Endothelial cell of umbilical vein (primary cell): ENCODE measurements around the gene RAB11FIP3. TPM values are rescaled to one million over a fixed set of nuclear protein-coding genes. Genes with fewer than 3 reads are reported as not detected.

Source experiments
- BruUV-seq: library from RNA; stranded (reverse); fragments of 400-500 nt; replicated peaks from 2 replicates; lab custom pipeline; 2021; lab: Mats Ljungman, UMichigan
- CTCF ChIA-PET: fragments of 300-600, 350-600 bp; sonication (Branson Sonifier 250); formaldehyde crosslinking; loops from one replicate; lab custom pipeline; 2021; ENCODE audit warnings: antibody characterized with exemption, inconsistent platforms; lab: Charles Lee
- POLR2A ChIA-PET: fragments of 300-600, 350-600 bp; sonication (Branson Sonifier 250); formaldehyde crosslinking; loops from one replicate; lab custom pipeline; 2021; ENCODE audit warnings: antibody characterized with exemption, inconsistent platforms; lab: Charles Lee
- DNase-seq: peaks from one replicate; pipeline ENCODE4 v3.0.0-alpha.2; 2011; ENCODE audit warnings: low read depth, low spot score
- FAIRE-seq: peaks from 2 replicates; lab custom pipeline; 2011; peaks lifted over from hg19 to GRCh38; lab: Jason Lieb, UNC
- H2AFZ ChIP-seq: 2 replicates; pipeline ENCODE4 v1.6.0; 2012; ENCODE audit warnings: low read depth, low read length, control low read depth, inconsistent platforms
- H3K27ac ChIP-seq: 2 replicates; pipeline ENCODE4 v1.5.1; 2011; ENCODE audit warnings: low read depth, mild to moderate bottlenecking, control low read depth, low read length, moderate library complexity; ENCODE audit not compliant: insufficient read depth
- H3K27me3 ChIP-seq, 2 experiments: 2 replicates each; pipeline versions ENCODE4 v1.6.0 to v1.6.1; 2011; ENCODE audit warnings: low read length in 2 of 2, mixed read lengths in 1 of 2; ENCODE audit not compliant: control insufficient read depth in 2 of 2, insufficient read depth in 2 of 2
- H3K36me3 ChIP-seq, 2 experiments: 2 replicates in 1 of 2; 3 replicates in 1 of 2; pipeline ENCODE4 v1.5.1; 2011; ENCODE audit warnings: low read length in 2 of 2, mild to moderate bottlenecking in 1 of 2, moderate library complexity in 1 of 2; ENCODE audit not compliant: control insufficient read depth in 2 of 2, insufficient read depth in 2 of 2; ENCODE audit errors: extremely low read depth in 1 of 2
- H3K4me1 ChIP-seq: 3 replicates; pipeline ENCODE4 v1.5.1; 2011; ENCODE audit warnings: mild to moderate bottlenecking, low read length; ENCODE audit not compliant: control insufficient read depth, insufficient read depth; ENCODE audit errors: extremely low read depth
- H3K4me2 ChIP-seq: 2 replicates; pipeline ENCODE4 v1.6.1; 2011; ENCODE audit warnings: low read length, control low read depth, mixed read lengths; ENCODE audit not compliant: insufficient read depth
- H3K4me3 ChIP-seq, 3 experiments: fragments of 200-600 bp in 1 of 3; sonication (generic), shearing (Covaris generic) in 1 of 3; replicated peaks in 1 of 3; 2 replicates each; pipeline ENCODE4 v1.5.1; 2011 to 2016; ENCODE audit warnings: control low read depth in 3 of 3, low read length in 3 of 3, mild to moderate bottlenecking in 2 of 3, inconsistent platforms in 1 of 3, low read depth in 1 of 3, moderate library complexity in 1 of 3; ENCODE audit not compliant: insufficient read depth in 1 of 3
- H3K79me2 ChIP-seq: 2 replicates; pipeline ENCODE4 v1.6.0; 2012; ENCODE audit warnings: low read length, inconsistent platforms; ENCODE audit not compliant: control insufficient read depth, insufficient read depth
- H3K9ac ChIP-seq: replicated peaks from 2 replicates; pipeline ENCODE3; 2011; ENCODE audit warnings: low read length, control low read depth; ENCODE audit not compliant: insufficient read depth; ENCODE audit errors: extremely low read depth
- H3K9me1 ChIP-seq: replicated peaks from 3 replicates; pipeline ENCODE4 v1.6.0; 2011; ENCODE audit warnings: mild to moderate bottlenecking, low read length; ENCODE audit not compliant: control insufficient read depth, insufficient read depth; ENCODE audit errors: extremely low read depth
- H3K9me3 ChIP-seq: replicated peaks from 2 replicates; pipeline ENCODE4 v1.5.1; 2012; ENCODE audit warnings: low read length, inconsistent platforms; ENCODE audit not compliant: control insufficient read depth, insufficient read depth
- H4K20me1 ChIP-seq: replicated peaks from 2 replicates; pipeline ENCODE3; 2011; ENCODE audit warnings: mild to moderate bottlenecking, low read length; ENCODE audit not compliant: control insufficient read depth, insufficient read depth; ENCODE audit errors: extremely low read depth
- EZH2 ChIP-seq: IDR thresholded peaks from 2 replicates; pipeline ENCODE4 v1.6.1; 2012; ENCODE audit warnings: borderline replicate concordance, low read depth, mild to moderate bottlenecking, moderate library complexity, low read length, inconsistent platforms; ENCODE audit not compliant: severe bottlenecking
- FOS ChIP-seq: IDR thresholded peaks from 2 replicates; pipeline ENCODE4 v1.6.1; 2011; ENCODE audit warnings: mild to moderate bottlenecking, low read length, moderate library complexity, borderline replicate concordance; ENCODE audit not compliant: insufficient read depth
- GATA2 ChIP-seq: IDR thresholded peaks from 2 replicates; pipeline ENCODE4 v1.7.0; 2011; ENCODE audit warnings: low read depth, mild to moderate bottlenecking, moderate library complexity, mixed read lengths, low read length; ENCODE audit not compliant: insufficient read length, insufficient read depth
- JUN ChIP-seq: IDR thresholded peaks from 2 replicates; pipeline ENCODE4 v1.6.1; 2011; ENCODE audit warnings: borderline replicate concordance, low read depth; ENCODE audit not compliant: insufficient read length, insufficient read depth
- MAX ChIP-seq: IDR thresholded peaks from 2 replicates; pipeline ENCODE4 v1.6.1; 2011; ENCODE audit not compliant: insufficient read depth, insufficient read length
- MYC ChIP-seq: IDR thresholded peaks from one replicate; pipeline ENCODE4 v1.6.1; 2011; ENCODE audit warnings: mild to moderate bottlenecking, low read depth, low read length
- POLR2A ChIP-seq: IDR thresholded peaks from 2 replicates; pipeline ENCODE4 v1.6.1; 2012; ENCODE audit warnings: low read depth, mild to moderate bottlenecking, control low read depth, low read length
- POLR2AphosphoS5 ChIP-seq: IDR thresholded peaks from 2 replicates; pipeline ENCODE4 v1.6.1; 2012; ENCODE audit warnings: low read depth, mild to moderate bottlenecking, control low read depth, low read length, moderate library complexity; ENCODE audit not compliant: insufficient read depth
- dilution Hi-C: fragments of 300-500 bp; cut with MboI; formaldehyde crosslinking; loops from one replicate; pipeline ENCODE4 v1.15.0; 2019; ENCODE audit warnings: low sequenced_read_pairs; ENCODE audit not compliant: extremely low pct_ligation_motif_present
- intact Hi-C: fragments of 100-400 bp; cut with micrococcal nuclease; formaldehyde crosslinking; loops from one replicate; pipeline ENCODE4 v1.10.0; 2022
- polyA plus RNA-seq, 4 experiments: library from polyadenylated mRNA; depleted of rRNA in 3 of 4; stranded (reverse) in 3 of 4; unstranded in 1 of 4; fragments of >200 nt; gene quantifications; 2 replicates each; pipeline versions ENCODE4 v1.2.1 to v1.2.3, GENCODE V29; 2011 to 2012; ENCODE audit warnings: missing spikeins in 1 of 4
- total RNA-seq: library from RNA; stranded (reverse); gene quantifications from 2 replicates; pipeline ENCODE4 v1.2.3, GENCODE V29; 2021

The RAB11FIP3 gene
- total and polyA plus RNA-seq, 2 donors (not counting 3 experiments of a cell fraction or from before 2014, with no cell fraction given), result 20.5 to 75.9 TPM

- TF ChIP-seq POLR2AphosphoS5, result no peak
- no peak for TF ChIP-seq GATA2
- H3K27ac ChIP-seq, result peak overlapping the region; percentile 94
- peaks cover 33% of the 10 kb centered on the region for H3K79me2 ChIP-seq
- peak overlapping the region; percentile 3 to 77 (median 55) for H3K4me3 ChIP-seq
- dilution Hi-C loops (no loop called here), intact Hi-C loops (loop anchor here (1.0 to 5.0 kb wide), 5 partner anchors 23 to 103 kb away; partner anchors contain the start of genes CAPN15 and DECR2)
- peaks cover 27% of the 10 kb centered on the region for H3K4me1 ChIP-seq
- peak overlapping the region; percentile 71 for H3K9ac ChIP-seq
- peak overlapping the region; percentile 96 for H3K4me2 ChIP-seq
- no peaks in the 10 kb centered on the region for H3K9me3 ChIP-seq
- BruUV-seq, result no TSS peak
- H4K20me1 ChIP-seq, result peaks cover 4% of the 10 kb centered on the region
- FAIRE-seq (no peak), DNase-seq (peak; percentile 43)
- POLR2A ChIA-PET, result no interaction called here
- no peaks in the 10 kb centered on the region for H3K36me3 ChIP-seq
- no peaks in the 10 kb centered on the region for H3K9me1 ChIP-seq
- peak overlapping the region; percentile 29 for H2AFZ ChIP-seq
- H3K27me3 ChIP-seq, result no peaks in the 10 kb centered on the region
- CTCF ChIA-PET, result interaction anchor here (1.0 to 3.6 kb wide), 6 partner anchors 13 to 318 kb away, joined by 3 to 19 read pairs (median 4); no protein-coding TSS in a partner anchor
Measured at GRCh38 chr16:424623-425081, 797 bp upstream of the RAB11FIP3 start.

GRCh38 chr16:425740-426114 is 278 bp downstream of the RAB11FIP3 start:
- Histone ChIP-seq H3K4me1 (peaks cover 27% of the 10 kb centered on the region), H2AFZ (peak overlapping the region; percentile 21), H3K4me2 (no peak overlapping the region), H3K4me3 (peak overlapping the region; percentile 3 to 81 (median 77)), H3K36me3 (no peaks in the 10 kb centered on the region), H3K79me2 (peaks cover 43% of the 10 kb centered on the region), H3K27me3 (no peaks in the 10 kb centered on the region), H3K27ac (peak overlapping the region; percentile 94), H3K9ac (peak overlapping the region; percentile 71), H3K9me3 (no peaks in the 10 kb centered on the region), H3K9me1 (no peaks in the 10 kb centered on the region), H4K20me1 (peaks cover 6% of the 10 kb centered on the region)
- FAIRE-seq, result no peak
- ChIA-PET CTCF (interaction anchor here (1.1 to 3.6 kb wide), 3 partner anchors 32 to 151 kb away, joined by 3 to 19 read pairs (median 7); no protein-coding TSS in a partner anchor), POLR2A (no interaction called here)
- dilution Hi-C loops, result no loop called here
- intact Hi-C loops, result loop anchor here (1.0 to 5.0 kb wide), 3 partner anchors 52 to 102 kb away; partner anchors contain the start of gene CAPN15
- TF ChIP-seq POLR2A (no peak), JUN (no peak), FOS (no peak), EZH2 (no peak), MAX (no peak), MYC (no peak), GATA2 (no peak)
- no TSS peak for BruUV-seq
- DNase-seq, result no peak
